NCI-H2107 treated with DMSO at 0.1 percent for 48 hours (cell line): Measurements from ENCODE around the gene ABCF1.

ENCODE experiments used
- DNase-seq: peaks from one replicate; lab custom pipeline; 2025; ENCODE audit not compliant: unreplicated experiment; lab: John Stamatoyannopoulos, UW

Gene ABCF1

DNA sequence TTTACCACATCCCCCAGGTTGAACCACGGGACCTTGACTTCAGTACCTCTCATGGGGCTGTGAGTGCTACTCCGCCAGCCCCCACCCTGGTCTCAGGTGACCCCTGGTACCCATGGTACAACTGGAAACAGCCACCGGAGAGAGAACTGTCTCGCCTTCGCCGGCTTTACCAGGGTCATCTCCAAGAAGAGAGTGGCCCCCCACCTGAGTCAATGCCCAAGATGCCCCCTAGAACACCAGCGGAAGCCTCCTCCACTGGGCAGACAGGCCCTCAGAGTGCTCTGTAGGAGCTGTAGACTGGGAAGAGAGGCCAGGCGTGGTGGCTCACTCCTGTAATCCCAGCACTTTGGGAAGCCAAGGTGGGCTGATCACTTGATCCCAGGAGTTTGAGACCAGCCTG, 54.3 kb downstream of the ABCF1 start:
- no peak for DNase-seq

DNA sequence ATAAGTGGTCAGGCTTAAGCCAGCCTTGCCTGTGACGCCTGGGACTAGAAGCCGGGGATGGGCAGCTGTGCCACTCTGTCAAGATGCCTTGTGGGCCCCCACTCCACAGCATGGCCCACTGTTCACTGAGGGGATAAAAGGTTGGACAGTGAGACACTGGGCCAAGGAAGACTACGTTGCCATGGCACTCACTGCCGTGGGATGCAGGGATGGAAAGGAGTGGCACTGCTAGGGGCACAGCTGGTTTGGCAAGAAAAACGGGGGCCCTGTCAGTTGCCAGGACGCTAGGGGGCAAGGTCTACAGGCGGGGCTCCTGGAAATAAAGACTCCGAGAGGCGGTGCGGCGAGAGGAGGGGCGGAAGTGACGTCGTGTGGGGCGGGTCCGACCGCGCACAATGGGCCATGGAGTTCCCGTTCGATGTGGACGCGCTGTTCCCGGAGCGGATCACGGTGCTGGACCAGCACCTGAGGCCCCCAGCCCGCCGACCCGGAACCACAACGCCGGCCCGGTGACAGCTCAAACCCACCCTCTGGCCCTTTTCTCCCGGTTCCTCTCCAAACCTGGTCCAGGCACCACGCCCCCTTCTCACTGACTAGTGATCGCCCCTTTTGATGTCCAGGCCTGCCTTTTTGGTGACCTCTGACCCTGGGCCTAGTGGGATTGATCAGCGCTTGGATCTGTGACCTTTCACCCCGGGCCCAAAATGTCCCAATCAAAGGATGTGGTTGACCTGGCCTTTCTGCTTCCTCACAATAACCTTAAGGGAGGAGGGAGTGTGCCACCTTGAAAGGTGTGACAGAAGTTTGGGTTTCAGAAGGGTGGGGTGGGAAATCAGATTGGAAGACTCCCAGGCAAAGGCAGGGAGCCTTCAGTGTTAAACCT, 55.5 kb downstream of the ABCF1 start, which contains the start of gene ATAT1:
Gene ATAT1, plus strand, starts transcription at position 391 of the 883 bp plus-strand sequence.
- DNase-seq: peak; percentile 38

DNA sequence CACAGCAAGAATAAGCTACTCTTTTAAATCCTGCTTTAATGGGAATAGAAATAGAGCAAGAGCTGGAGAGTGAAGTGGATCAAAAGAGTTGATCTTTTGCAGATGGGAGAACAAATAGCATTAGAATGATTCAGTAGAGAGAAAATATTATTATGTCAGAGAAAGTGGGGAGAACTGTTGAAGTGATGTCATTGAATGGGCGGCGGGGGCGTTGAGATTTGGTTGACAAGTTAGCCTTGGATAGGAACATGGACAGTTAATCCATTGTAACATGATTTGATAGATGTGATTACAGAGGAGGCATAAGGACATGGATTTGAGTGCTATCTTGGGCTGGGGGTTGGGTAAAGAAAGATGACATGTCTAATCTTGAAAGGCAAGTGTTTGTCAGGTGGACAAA, 64.6 kb downstream of the ABCF1 start:
- DNase-seq: no peak

DNA sequence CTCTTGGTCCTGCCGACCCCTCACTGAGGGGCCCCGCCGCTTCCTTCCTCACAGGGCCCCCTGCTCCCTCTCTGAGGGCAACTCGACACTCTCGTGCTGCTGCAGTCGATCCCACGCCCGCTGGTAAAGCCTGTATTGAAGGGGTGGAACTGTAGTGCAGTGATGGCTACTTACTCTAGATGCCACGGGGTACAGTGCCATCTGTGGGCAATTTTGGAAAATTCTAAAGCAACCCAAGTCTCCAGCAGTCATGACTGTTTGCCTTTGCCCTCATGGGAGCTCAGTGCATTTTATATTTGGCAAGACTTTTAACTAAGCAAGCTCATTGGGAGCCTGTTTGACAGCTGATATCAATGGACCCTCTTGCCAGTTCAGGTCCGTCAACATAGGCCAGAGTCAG, 69.2 kb downstream of the ABCF1 start:
- no peak for DNase-seq

DNA sequence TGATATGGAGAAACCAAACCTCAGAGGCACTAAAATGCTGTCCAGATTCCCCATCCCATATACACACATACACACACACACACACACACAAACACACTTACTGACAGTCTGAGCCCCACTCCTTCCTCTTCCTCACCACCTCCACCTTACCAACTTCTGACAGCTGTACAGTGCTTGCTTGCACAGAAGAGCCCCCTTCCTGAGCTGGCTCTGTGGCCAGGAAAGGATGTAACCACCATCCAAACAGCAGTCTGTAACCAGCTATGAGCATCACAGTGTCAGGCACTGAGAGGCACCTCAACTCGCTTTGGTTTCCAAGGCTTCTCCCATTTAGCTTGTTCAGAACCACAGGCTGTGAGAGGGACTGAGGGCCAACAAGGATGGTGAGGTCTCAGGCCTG, 69.8 kb downstream of the ABCF1 start:
- DNase-seq: no peak
